HepG2 (cell line): ENCODE data around the gene FLVCR1. TPM values are rescaled to one million over a fixed set of nuclear protein-coding genes. Genes with fewer than 3 reads are reported as not detected.

Experiments used
- ATAC-seq: fragments of 200-7000 bp; cut with Tn5 transposase; 3 replicates; pipeline ENCODE4 v1.9.1; 2020; ENCODE audit warnings: mild to moderate bottlenecking, moderate library complexity
- BruUV-seq: library from RNA; stranded (reverse); fragments of 400-500 nt; replicated peaks from 2 replicates; lab custom pipeline; 2021; lab: Mats Ljungman, UMichigan
- CTCF ChIA-PET: fragments of 300-600 bp; formaldehyde crosslinking; extraction: SDS; loops from one replicate; lab custom pipeline; 2021; ENCODE audit warnings: low total read pairs, inconsistent platforms, low intra/inter-chr PET ratio; lab: Yijun Ruan, JAX
- POLR2A ChIA-PET: fragments of 350-600 bp; sonication (Branson Sonifier 250); formaldehyde crosslinking; loops from one replicate; lab custom pipeline; 2020; ENCODE audit warnings: antibody characterized with exemption, inconsistent platforms; lab: Yijun Ruan, JAX
- DNase-seq: peaks from one replicate; pipeline ENCODE4 v3.0.0-alpha.2; 2015; ENCODE audit warnings: low spot score
- FAIRE-seq: peaks from 3 replicates; lab custom pipeline; 2011; peaks lifted over from hg19 to GRCh38; lab: Jason Lieb, UNC
- H2AFZ ChIP-seq: one replicate; pipeline ENCODE4 v1.6.1; 2011; ENCODE audit warnings: low read length, inconsistent platforms
- H3K27ac ChIP-seq: fragments of 300-600 bp; 3 replicates; pipeline ENCODE4 v1.8.0; 2011; ENCODE audit warnings: mixed run types, mild to moderate bottlenecking, mixed read lengths, low read length, inconsistent platforms; ENCODE audit not compliant: insufficient read depth; ENCODE audit errors: extremely low read length
- H3K27me3 ChIP-seq, 2 experiments: fragments of 200-600 bp in 1 of 2; 2 replicates in 1 of 2; 3 replicates in 1 of 2; pipeline versions ENCODE4 v1.6.0 to v1.8.0; 2011; ENCODE audit warnings: low read length in 2 of 2, mild to moderate bottlenecking in 2 of 2, moderate library complexity in 2 of 2, inconsistent platforms in 1 of 2; ENCODE audit not compliant: insufficient read depth in 2 of 2, control insufficient read depth in 1 of 2
- H3K36me3 ChIP-seq, 2 experiments: fragments of 200-600 bp in 1 of 2; replicated peaks in 1 of 2; 2 replicates in 1 of 2; 3 replicates in 1 of 2; pipeline versions ENCODE4 v1.5.1 to v1.8.0; 2011; ENCODE audit warnings: low read length in 2 of 2, inconsistent platforms in 1 of 2; ENCODE audit not compliant: insufficient read depth in 2 of 2, control insufficient read depth in 1 of 2
- H3K4me1 ChIP-seq: 2 replicates; pipeline ENCODE4 v1.5.1; 2012; ENCODE audit warnings: low read length, inconsistent platforms; ENCODE audit not compliant: insufficient read depth
- H3K4me2 ChIP-seq: 2 replicates; pipeline ENCODE4 v1.6.0; 2011; ENCODE audit warnings: low read depth, low read length, inconsistent platforms
- H3K4me3 ChIP-seq, 3 experiments: fragments of 200-600 bp in 1 of 3; sonication (generic), shearing (Covaris generic) in 1 of 3; replicated peaks in 1 of 3; 2 replicates each; pipeline ENCODE4 v1.5.1; 2011 to 2016; ENCODE audit warnings: low read length in 3 of 3, inconsistent platforms in 2 of 3, low read depth in 2 of 3, mild to moderate bottlenecking in 2 of 3, control low read depth in 1 of 3, mixed read lengths in 1 of 3; ENCODE audit not compliant: insufficient read depth in 1 of 3
- H3K79me2 ChIP-seq: one replicate; pipeline ENCODE4 v1.6.1; 2011; ENCODE audit warnings: low read length, inconsistent platforms; ENCODE audit not compliant: insufficient read depth
- H3K9ac ChIP-seq: 2 replicates; pipeline ENCODE4 v1.6.0; 2011; ENCODE audit warnings: mild to moderate bottlenecking, low read depth, low read length, inconsistent platforms; ENCODE audit not compliant: insufficient read depth
- H3K9me3 ChIP-seq: 2 replicates; pipeline ENCODE4 v1.5.1; 2012; ENCODE audit warnings: mild to moderate bottlenecking, low read length
- H4K20me1 ChIP-seq: 2 replicates; pipeline ENCODE4 v1.6.0; 2011; ENCODE audit warnings: inconsistent platforms, mild to moderate bottlenecking, low read length, moderate library complexity; ENCODE audit not compliant: insufficient read depth
- SNAPC2 ChIP-seq: sonication (generic); formaldehyde crosslinking; IDR thresholded peaks from 2 replicates; pipeline ENCODE4 v1.8.1; 2022; ENCODE audit warnings: mild to moderate bottlenecking, missing genetic modification reagents
- ZNF205 ChIP-seq: IDR thresholded peaks from 2 replicates; pipeline ENCODE4 v1.6.1; 2018; ENCODE audit warnings: missing biosample characterization, missing genetic modification reagents
- WGBS: methylation state at CpG from one replicate; pipeline ENCODE4 v1.1.6; 2017; ENCODE audit warnings: low lambda C conversion rate; 5-methylcytosine and 5-hydroxymethylcytosine counted together
- in situ Hi-C: cut with HindIII; loops from 2 replicates; pipeline ENCODE4 v1.10.0; 2017; ENCODE audit warnings: low pct_unique_long_range_greater_than_20kb; ENCODE audit not compliant: extremely low pct_ligation_motif_present
- intact Hi-C: fragments of 100-400 bp; cut with micrococcal nuclease; formaldehyde crosslinking; loops from one replicate; pipeline ENCODE4 v1.10.0; 2022; ENCODE audit not compliant: unreplicated experiment
- polyA plus RNA-seq, 8 experiments: library from polyadenylated mRNA; depleted of rRNA in 3 of 8; stranded (reverse) in 7 of 8; unstranded in 1 of 8; fragments of >200 nt; fragmentation: Illumina TruSeq in 4 of 8; extraction: Trizol in 4 of 8; gene quantifications; 2 replicates each; pipeline versions ENCODE4 v1.2.1 to v1.2.3, GENCODE V29; 2011 to 2016; ENCODE audit warnings: low read depth in 4 of 8, missing spikeins in 1 of 8, mixed read lengths in 1 of 8; ENCODE audit not compliant: insufficient read depth in 1 of 8
- total RNA-seq, 5 experiments: library from RNA; depleted of rRNA; stranded (reverse); fragments of >200 nt; fragmentation: Illumina TruSeq; extraction: Trizol; gene quantifications; 2 replicates each; pipeline ENCODE4 v1.2.3, GENCODE V29; 2016; ENCODE audit warnings: low read depth in 1 of 5
- TF ChIP-seq, protein P1 (sequence below): sonication (generic); formaldehyde crosslinking; IDR thresholded peaks from 2 replicates; pipeline ENCODE4 v1.5.1; 2020; ENCODE audit warnings: mild to moderate bottlenecking, moderate library complexity, missing genetic modification reagents

The FLVCR1 gene
- total and polyA plus RNA-seq, 2 of the 13 experiments (the other 11 are each of a cell fraction or from before 2014, with no cell fraction given), result 14.8 to 39.8 TPM

- Histone ChIP-seq H3K4me3 (peak overlapping the region; percentile 37 to 93 (median 90); a peak in 5 of 6 replicates), H3K79me2 (peaks cover 67% of the 10 kb centered on the region), H3K36me3 (peaks cover 4 to 9% of the 10 kb centered on the region in 2 experiments; a peak in 1 of 5 replicates), H3K27ac (peak overlapping the region; percentile 26), H3K27me3 (no peaks in the 10 kb centered on the region; a peak in 1 of 5 replicates), H3K4me1 (peaks cover 57% of the 10 kb centered on the region), H3K9me3 (no peaks in the 10 kb centered on the region), H2AFZ (no peak overlapping the region), H3K4me2 (peak overlapping the region; percentile 75), H3K9ac (peak overlapping the region; percentile 41), H4K20me1 (peaks cover 12% of the 10 kb centered on the region)
- ATAC-seq (no peak), DNase-seq (no peak), FAIRE-seq (no peak)
- 67% methylated on average over 5 of the region's 5 CpGs for WGBS
- intact Hi-C loops (loop anchor here (2.0 kb wide), 1 partner anchor 44 kb away; no protein-coding TSS in a partner anchor), in situ Hi-C loops (no loop called here)
- TF ChIP-seq ZNF205 (CRISPR knock-in tag), result no peak
- TF ChIP-seq, protein P1, sequence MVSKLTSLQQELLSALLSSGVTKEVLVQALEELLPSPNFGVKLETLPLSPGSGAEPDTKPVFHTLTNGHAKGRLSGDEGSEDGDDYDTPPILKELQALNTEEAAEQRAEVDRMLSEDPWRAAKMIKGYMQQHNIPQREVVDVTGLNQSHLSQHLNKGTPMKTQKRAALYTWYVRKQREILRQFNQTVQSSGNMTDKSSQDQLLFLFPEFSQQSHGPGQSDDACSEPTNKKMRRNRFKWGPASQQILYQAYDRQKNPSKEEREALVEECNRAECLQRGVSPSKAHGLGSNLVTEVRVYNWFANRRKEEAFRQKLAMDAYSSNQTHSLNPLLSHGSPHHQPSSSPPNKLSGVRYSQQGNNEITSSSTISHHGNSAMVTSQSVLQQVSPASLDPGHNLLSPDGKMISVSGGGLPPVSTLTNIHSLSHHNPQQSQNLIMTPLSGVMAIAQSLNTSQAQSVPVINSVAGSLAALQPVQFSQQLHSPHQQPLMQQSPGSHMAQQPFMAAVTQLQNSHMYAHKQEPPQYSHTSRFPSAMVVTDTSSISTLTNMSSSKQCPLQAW (CRISPR knock-in tag), result no peak
- no peak for TF ChIP-seq SNAPC2 (CRISPR knock-in tag)
- POLR2A ChIA-PET, result interaction anchor here (7.2 kb wide), 1 partner anchor 69 kb away, joined by 80 read pairs; the partner anchor contains the start of genes NSL1 and TATDN3
- CTCF ChIA-PET, result no interaction called here
- BruUV-seq, result no TSS peak
Observed at GRCh38 chr1:212860713-212861581, 2.9 kb downstream of the FLVCR1 start.
